ENCODE results near the gene MAD2L2.

The MAD2L2 gene

GRCh38 chr1:11697188-11697892 is 16.4 kb upstream of the MAD2L2 start:
- Histone ChIP-seq H3K4me3 (ENCODE audit: low read length) (no peak overlapping the region), H3K27ac (ENCODE audit: low read length) (no peak overlapping the region), H3K9me3 (replicated peaks; ENCODE audit: insufficient read depth, low read length) (no peaks in the 10 kb centered on the region), H3K4me1 (ENCODE audit: low read length) (no peaks in the 10 kb centered on the region), H3K9ac (ENCODE audit: low read length) (no peak overlapping the region), H4K20me1 (ENCODE audit: insufficient read depth, low read length) (no peaks in the 10 kb centered on the region), H3F3A (ENCODE audit: insufficient read depth, low read length) (no peaks in the 10 kb centered on the region), H3K27me3 (replicated peaks; ENCODE audit: insufficient read depth, low read length) (peaks cover 83% of the 10 kb centered on the region), H3K79me2 (ENCODE audit: low read length) (no peaks in the 10 kb centered on the region), H3K4me2 (ENCODE audit: low read depth, low read length) (no peak overlapping the region), H2AFZ (ENCODE audit: low read length) (no peak overlapping the region), H3K36me3 (replicated peaks; ENCODE audit: insufficient read depth, low read length) (no peaks in the 10 kb centered on the region), H3K9me2 (replicated peaks; ENCODE audit: insufficient read depth, low read length) (no peaks in the 10 kb centered on the region)
- DNase-seq: no peak
- TF ChIP-seq EZH2 (optimal IDR thresholded peaks at IDR 0.05; ENCODE audit: low read depth, low read length) (no peak), EZH2phosphoT487 (IDR thresholded peaks at IDR 0.05; ENCODE audit: low read length) (no peak)
- TF ChIP-seq, protein P1, sequence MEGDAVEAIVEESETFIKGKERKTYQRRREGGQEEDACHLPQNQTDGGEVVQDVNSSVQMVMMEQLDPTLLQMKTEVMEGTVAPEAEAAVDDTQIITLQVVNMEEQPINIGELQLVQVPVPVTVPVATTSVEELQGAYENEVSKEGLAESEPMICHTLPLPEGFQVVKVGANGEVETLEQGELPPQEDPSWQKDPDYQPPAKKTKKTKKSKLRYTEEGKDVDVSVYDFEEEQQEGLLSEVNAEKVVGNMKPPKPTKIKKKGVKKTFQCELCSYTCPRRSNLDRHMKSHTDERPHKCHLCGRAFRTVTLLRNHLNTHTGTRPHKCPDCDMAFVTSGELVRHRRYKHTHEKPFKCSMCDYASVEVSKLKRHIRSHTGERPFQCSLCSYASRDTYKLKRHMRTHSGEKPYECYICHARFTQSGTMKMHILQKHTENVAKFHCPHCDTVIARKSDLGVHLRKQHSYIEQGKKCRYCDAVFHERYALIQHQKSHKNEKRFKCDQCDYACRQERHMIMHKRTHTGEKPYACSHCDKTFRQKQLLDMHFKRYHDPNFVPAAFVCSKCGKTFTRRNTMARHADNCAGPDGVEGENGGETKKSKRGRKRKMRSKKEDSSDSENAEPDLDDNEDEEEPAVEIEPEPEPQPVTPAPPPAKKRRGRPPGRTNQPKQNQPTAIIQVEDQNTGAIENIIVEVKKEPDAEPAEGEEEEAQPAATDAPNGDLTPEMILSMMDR (IDR thresholded peaks at IDR 0.05; ENCODE audit: low read length): no peak

DNA sequence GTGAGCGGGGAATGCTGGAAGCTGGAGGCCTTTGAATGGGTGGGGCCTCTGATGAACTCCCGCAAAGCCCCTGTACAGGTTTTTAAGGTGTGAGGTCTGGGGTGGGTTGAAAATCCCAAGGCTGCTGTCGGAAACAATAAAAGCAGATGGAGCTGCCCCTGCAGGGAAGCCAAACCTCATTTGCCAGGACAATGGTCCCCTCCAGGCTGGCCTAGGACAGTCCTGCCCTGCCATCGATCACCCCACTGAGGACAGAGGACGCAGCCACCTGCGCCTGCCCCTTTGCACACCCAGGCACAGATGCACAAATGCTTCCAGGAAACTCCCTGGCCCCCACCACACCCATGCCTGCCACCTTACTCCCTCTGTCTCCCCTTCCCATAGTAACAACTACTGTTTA is 14.9 kb upstream of the MAD2L2 start:
- no peak for DNase-seq
- H3K27me3 ChIP-seq (replicated peaks; ENCODE audit: insufficient read depth, low read length): peaks cover 79% of the 10 kb centered on the region
- no peaks in the 10 kb centered on the region for H3F3A ChIP-seq (ENCODE audit: insufficient read depth, low read length)
- no peaks in the 10 kb centered on the region for H3K79me2 ChIP-seq (ENCODE audit: low read length)
- H3K4me3 ChIP-seq (ENCODE audit: low read length): no peak overlapping the region
- H3K9me2 ChIP-seq (replicated peaks; ENCODE audit: insufficient read depth, low read length): no peaks in the 10 kb centered on the region
- H2AFZ ChIP-seq (ENCODE audit: low read length): no peak overlapping the region
- no peaks in the 10 kb centered on the region for H3K9me3 ChIP-seq (replicated peaks; ENCODE audit: insufficient read depth, low read length)
- no peaks in the 10 kb centered on the region for H4K20me1 ChIP-seq (ENCODE audit: insufficient read depth, low read length)
- H3K4me1 ChIP-seq (ENCODE audit: low read length): no peaks in the 10 kb centered on the region
- H3K4me2 ChIP-seq (ENCODE audit: low read depth, low read length): no peak overlapping the region
- no peaks in the 10 kb centered on the region for H3K36me3 ChIP-seq (replicated peaks; ENCODE audit: insufficient read depth, low read length)
- no peak overlapping the region for H3K27ac ChIP-seq (ENCODE audit: low read length)
- TF ChIP-seq, protein P1 (IDR thresholded peaks at IDR 0.05; ENCODE audit: low read length): no peak
- TF ChIP-seq EZH2phosphoT487 (IDR thresholded peaks at IDR 0.05; ENCODE audit: low read length) (no peak), EZH2 (optimal IDR thresholded peaks at IDR 0.05; ENCODE audit: low read depth, low read length) (no peak)
- no peak overlapping the region for H3K9ac ChIP-seq (ENCODE audit: low read length)

DNA sequence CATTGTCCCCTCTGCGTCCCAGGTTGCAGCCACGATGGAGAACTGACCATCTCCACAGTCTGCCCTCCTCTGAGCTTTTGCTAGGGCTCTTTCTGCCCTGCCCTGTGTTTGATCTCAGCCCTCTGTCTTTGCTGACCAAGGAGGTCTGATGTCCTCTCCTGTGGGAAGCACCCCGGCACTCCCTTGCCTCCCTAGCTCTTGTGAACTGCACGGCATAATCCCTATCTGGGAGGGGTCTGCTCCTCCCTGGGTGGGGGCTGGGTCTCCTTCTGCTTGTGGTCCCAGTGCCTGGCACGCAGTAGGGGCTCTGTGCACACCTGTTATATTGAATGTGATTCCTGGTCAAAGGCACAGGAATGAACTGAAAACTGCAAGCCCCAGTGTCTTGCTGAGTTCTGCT is 13.0 kb upstream of the MAD2L2 start:
- Histone ChIP-seq H3K4me3 (ENCODE audit: low read length) (no peak overlapping the region), H3F3A (ENCODE audit: insufficient read depth, low read length) (no peaks in the 10 kb centered on the region), H3K9ac (ENCODE audit: low read length) (no peak overlapping the region), H3K27ac (ENCODE audit: low read length) (no peak overlapping the region), H3K27me3 (replicated peaks; ENCODE audit: insufficient read depth, low read length) (peaks cover 84% of the 10 kb centered on the region), H3K79me2 (ENCODE audit: low read length) (no peaks in the 10 kb centered on the region), H2AFZ (ENCODE audit: low read length) (no peak overlapping the region), H3K36me3 (replicated peaks; ENCODE audit: insufficient read depth, low read length) (no peaks in the 10 kb centered on the region), H3K4me1 (ENCODE audit: low read length) (no peaks in the 10 kb centered on the region), H3K9me2 (replicated peaks; ENCODE audit: insufficient read depth, low read length) (no peaks in the 10 kb centered on the region), H4K20me1 (ENCODE audit: insufficient read depth, low read length) (no peaks in the 10 kb centered on the region), H3K9me3 (replicated peaks; ENCODE audit: insufficient read depth, low read length) (no peaks in the 10 kb centered on the region), H3K4me2 (ENCODE audit: low read depth, low read length) (no peak overlapping the region)
- TF ChIP-seq, protein P1 (IDR thresholded peaks at IDR 0.05; ENCODE audit: low read length): no peak
- no peak for TF ChIP-seq EZH2phosphoT487 (IDR thresholded peaks at IDR 0.05; ENCODE audit: low read length)
- TF ChIP-seq EZH2 (optimal IDR thresholded peaks at IDR 0.05; ENCODE audit: low read depth, low read length): no peak
- no peak for DNase-seq

Data from MM.1S (cell line).